Measurements from ENCODE around the gene DNAJB12. TPM values are rescaled to one million over a fixed set of nuclear protein-coding genes. Genes with fewer than 3 reads are reported as not detected.
"Not testable (repeated sequence)": the region's sequence is repeated elsewhere in the genome, so short reads cannot be mapped to it uniquely, and the experiment has no call there.

The DNAJB12 gene
- total RNA-seq, result 10 to 100 TPM; 25.3 to 26.4 TPM
- long read RNA-seq, donor 1, full-length matches to known transcripts, result 25 of 50 reads
- long read RNA-seq, donor 1, partial matches to known transcripts, result 8 of 50 reads
- long read RNA-seq, donor 1, other reads (novel, unspliced or antisense), result 17 of 50 reads
- long read RNA-seq, donor 2, full-length matches to known transcripts, result 122 of 189 reads
- long read RNA-seq, donor 2, partial matches to known transcripts, result 3 of 189 reads
- long read RNA-seq, donor 2, other reads (novel, unspliced or antisense), result 64 of 189 reads

DNA sequence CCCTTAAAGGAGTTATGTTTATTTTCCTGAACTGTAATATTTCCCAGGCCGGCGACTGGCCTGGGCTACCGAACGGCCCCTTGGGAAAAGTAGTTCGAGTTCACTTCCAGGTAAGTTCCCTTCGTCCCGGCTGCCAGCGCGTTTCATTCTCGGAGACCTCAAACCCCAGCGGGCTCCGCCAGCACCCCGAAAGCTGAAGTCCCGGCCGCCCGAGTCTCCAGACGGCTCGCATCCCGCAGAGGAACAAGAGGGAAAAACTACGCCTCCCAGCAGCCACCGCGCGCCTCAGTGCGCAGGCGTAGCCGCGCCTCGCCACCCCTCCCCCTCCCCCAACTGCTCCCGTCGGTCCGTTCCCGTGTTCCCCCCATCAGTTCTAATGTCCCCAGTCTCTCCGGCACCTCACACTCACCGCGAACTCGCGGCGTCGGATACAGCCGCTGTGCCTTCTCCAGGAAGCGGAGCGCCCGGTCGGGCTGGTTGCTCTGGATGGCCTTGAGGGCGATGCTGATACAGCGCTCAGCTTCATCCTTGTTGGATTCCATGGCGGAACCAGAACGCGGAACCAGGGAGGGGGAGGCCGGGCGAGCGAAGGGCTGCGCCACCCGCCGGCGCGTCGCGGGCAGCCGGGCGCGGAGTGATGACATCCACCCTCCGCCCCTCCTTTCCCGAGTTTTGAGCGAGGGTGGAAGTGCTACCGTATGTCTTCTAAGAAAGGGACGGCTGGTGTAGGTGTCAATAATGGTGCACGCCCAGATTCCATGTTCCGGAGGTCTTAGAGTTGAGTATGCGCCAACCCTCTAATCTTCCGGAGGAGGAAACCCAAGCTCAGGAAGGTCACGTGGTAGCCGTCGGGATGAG, at the start of gene DNAJB12:
Gene DNAJB12 (minus strand): TSS at position 564 of the 858 bp plus-strand sequence. CDS start 22 bp downstream, at position 542.
- intact Hi-C loops (cut with DNase I), result loop anchor here in 1 of 2 donors (10.0 kb wide), 1 partner anchor 1130 kb away; no protein-coding TSS in a partner anchor

DNA sequence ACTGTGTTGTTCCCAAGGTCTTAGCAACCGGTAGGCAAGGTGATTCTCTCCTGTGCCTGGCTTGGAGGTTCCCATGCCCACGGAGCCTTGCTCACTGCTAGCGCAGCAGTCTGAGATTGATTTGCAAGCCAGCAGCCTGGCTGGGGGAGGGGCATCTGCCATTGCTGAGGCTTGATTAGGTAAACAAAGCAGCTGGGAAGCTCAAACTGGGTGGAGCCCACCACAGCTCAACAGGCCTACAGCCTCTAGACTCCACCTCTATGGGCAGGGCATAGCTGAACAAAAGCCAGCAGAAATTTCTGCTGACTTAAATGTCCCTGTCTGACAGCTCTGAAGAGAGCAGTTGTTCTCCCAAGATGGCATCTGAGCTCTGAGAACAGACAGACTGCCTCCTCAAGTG, 40.9 kb upstream of the DNAJB12 start:
- intact Hi-C loops (cut with DNase I); DNase-seq (ENCODE audit: low spot score): not testable (repeated sequence)

More for the DNA sequence above, at the start of gene DNAJB12:
- DNase-seq (ENCODE audit: low spot score), result peak; percentile 97

DNA sequence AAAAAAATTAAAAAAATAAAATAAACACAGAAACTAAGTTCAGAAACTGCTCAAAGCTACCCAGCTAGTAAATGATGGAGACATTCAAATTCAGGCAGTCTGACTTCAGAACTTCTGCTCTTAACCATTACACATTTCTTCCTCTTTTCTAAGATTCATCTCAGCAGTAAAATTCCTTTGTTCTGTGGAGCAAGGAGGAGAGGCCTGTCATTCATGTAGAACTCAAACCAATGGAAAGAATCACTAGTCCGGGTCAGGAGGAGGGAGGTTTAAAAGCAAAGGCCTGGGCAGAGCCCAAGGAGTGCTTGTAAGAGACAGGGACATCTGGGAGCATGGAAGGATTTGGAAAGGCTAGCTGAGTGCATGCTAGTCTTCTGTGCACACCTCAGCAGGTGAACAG, 37.9 kb upstream of the DNAJB12 start:
- DNase-seq (ENCODE audit: low spot score), result no peak
- intact Hi-C loops (cut with DNase I), result no loop called here

DNA sequence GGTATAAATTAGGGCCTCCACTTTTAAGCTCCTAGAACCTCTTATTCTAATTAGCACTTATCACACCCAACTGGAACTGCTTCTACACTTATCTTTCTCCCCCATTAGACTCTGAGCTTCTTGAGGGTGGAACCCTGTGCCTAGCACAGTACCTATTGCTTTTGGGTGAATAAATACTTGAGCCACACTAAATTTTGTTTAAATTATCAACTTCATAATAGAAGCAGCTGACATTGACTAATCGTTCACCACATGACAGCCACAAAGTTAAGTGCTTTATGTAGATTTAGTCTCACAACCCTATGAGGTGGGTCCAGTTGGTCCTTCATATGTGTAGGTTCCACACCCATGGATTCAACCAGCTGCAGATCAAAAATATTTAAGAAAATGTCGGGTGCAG, 36.0 kb upstream of the DNAJB12 start:
- intact Hi-C loops (cut with DNase I), result no loop called here
- DNase-seq (ENCODE audit: low spot score), result no peak

DNA sequence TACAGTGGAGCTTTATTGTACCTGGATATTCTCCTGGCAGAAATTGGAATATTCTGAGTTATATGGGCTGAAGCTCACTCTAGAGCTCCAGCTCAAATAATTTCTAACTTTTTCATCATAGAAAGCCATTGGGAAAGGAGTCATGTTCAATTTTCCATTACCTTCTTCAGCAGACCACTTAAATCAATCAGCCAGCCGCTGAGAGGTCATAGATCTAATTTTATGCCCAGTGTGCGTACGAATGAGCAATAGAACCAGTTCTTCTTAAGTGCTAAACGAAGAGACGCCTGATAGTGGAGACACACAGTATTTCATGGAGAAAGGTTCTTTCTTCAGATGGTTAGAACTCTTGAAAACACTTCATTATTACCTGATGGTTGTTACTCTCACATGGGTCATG, 35.0 kb upstream of the DNAJB12 start:
- intact Hi-C loops (cut with DNase I), result no loop called here

DNA sequence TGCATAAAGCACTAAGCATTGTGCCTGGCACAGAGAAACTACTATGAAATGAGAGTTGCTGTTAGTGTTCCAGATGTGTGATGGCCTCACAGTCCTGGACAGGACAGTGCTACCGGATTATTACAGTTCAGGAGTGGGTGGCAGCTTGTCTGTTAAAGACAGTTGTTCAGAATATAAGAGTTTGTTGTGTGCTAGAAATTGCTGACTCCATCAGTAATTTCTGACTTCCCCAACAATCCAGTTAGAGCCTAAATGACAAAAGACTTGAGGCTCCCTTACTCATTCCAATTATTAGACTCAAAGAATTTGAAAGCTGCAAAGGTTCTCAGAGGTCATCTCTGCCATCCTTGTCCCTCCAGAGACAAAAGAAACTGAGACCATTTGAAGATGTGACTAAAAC, 34.3 kb upstream of the DNAJB12 start:
- intact Hi-C loops (cut with DNase I), result no loop called here

More for the DNA sequence above, 35.0 kb upstream of the DNAJB12 start:
- DNase-seq (ENCODE audit: low spot score), result no peak

DNA sequence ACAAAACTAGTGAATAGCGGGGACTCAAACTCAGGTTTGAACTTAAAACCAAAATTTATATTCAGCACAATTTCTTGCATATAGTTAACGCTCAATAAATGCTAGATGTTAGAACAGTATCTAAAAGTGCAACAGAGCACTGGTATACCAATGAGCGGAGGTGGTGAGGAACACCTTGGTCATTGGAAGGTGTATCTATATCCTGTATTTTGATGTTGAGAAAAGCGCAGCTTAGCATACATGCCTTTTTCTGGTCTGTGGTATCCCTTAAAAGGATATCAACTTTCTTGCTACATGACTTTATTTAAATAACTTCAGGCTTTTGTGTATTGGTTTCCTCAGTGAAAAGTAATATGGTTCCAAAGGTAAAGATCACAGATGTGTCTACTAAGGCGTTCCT, 33.3 kb upstream of the DNAJB12 start:
- intact Hi-C loops (cut with DNase I), result no loop called here
- no peak for DNase-seq (ENCODE audit: low spot score)

More for the DNA sequence above, 34.3 kb upstream of the DNAJB12 start:
- DNase-seq (ENCODE audit: low spot score), result no peak

DNA sequence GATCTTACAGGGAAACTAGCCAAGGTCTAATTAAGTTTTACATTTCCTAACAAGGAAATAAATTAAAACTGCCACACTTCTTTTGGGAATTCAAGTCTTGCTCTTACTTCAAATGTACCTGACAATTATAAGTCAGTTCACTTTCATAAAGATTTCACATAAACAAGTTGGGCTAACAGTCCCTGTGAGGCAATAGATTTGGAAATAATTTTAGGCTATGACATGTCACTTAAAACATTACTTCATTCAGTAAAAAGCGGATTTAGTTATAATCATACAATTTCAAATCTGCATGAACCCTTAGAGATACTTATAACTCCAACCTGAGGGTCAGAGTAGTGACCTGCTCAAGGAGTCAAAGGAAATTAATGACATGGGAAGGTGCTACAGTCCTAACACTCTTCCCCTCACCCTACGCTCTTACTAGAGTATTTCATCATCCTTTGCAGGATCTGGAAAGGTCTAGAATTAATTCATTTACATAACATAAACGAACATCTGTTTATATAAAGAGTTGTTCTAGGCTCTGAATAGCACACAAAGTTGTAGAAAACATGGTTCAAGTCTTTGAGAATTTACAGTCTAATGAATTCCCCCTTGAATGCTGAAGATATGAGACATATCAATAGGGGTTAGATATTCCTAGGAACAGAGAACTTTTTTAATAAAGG, 32.3 kb upstream of the DNAJB12 start:
- no peak for DNase-seq (ENCODE audit: low spot score)
- intact Hi-C loops (cut with DNase I), result no loop called here

DNA sequence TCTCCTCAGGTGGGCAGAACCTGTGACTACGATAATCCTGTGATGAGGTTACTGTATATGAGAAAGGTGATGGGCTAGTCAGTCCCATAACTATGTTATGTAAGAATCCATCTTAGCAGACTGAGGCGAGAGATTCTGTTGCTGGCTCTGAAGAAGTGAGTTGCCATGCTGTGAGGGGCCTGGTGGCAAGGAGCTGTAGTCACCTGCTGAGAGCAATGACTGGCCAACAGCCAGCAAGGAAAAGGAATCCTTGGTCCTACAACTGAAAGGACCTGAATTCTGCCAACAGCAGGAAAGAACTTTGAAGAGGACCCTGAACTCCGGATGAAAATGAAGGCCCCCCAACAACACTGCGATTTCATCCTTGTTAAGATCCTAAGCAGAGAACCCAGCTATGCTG, 31.0 kb upstream of the DNAJB12 start:
- intact Hi-C loops (cut with DNase I), result no loop called here
- no peak for DNase-seq (ENCODE audit: low spot score)

DNA sequence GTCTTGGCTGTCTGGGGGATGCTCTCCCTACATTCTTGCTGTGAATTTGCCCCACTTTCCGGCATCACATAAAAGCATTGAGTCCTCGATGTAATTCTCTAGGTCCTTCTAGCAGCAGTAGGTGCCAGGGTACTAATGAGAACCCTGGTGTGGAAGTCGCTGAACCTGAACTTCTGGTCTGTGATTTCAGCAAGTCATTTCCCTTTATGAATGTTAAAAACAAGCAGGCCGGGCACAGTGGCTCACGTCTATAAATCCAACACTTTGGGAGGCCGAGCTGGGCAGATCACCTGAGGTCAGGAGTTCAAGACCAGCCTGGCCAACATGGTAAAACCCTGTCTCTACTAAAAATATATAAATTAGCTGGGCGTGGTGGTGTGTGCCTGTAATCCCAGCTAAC, 30.3 kb upstream of the DNAJB12 start:
- DNase-seq (ENCODE audit: low spot score); intact Hi-C loops (cut with DNase I): not testable (repeated sequence)

DNA sequence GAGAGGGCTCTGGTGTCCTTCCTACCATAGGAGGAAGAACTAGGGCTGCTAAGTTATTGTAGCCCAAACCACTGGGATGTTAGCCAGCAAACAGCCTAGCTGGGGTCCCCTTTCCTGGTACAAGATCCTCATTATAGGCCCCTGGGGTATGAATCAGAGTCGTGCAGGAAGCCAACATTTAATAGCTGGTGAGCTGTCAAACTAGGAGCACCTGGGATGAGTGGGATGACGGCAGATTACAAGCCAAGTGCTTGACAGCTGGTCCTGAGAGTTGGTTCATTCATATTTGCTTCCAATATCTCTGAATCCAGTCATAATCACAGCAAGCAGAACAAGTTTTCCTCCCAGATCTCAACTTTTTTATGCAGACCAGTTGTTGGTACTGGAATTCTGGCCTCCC, 25.1 kb upstream of the DNAJB12 start:
- DNase-seq (ENCODE audit: low spot score), result no peak
- intact Hi-C loops (cut with DNase I), result no loop called here

DNA sequence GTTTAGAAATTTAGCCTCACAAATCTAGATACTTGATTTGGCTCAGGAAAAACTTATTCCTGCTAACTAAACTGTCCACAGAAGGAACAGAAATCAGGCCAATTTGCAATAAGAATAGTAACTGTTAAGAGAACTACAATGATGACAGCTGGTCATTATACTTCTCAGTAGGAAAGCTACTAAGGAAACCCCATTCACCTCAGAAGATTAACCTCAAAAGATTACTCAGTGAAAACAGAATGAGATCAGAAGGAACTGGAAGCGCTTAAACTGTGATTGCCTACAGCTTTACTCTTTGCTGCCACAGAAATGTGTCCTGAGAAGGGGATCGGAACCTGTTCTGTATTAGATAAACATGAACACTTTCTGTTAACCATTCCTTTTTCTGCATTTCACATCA, 24.3 kb upstream of the DNAJB12 start:
- no peak for DNase-seq (ENCODE audit: low spot score)
- intact Hi-C loops (cut with DNase I), result no loop called here

DNA sequence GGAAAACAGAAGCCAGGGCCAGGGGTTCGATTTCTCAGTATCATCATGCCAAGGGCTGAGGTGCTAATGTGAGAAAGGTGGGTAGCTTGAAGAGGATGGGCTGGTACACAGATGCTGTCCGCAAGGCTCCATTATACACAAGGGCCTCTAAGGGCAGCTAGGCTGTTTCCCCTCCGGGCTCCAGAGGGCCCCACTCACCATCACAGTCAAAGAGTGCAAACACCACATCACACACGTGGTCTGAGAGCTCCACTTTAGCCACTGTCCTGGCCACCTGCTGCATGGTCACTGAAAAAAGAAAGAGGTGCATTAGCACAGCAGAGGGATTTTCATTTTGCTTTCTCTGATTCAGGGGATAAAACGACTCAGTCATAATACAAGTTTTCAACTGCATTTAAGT, 20.9 kb upstream of the DNAJB12 start:
- intact Hi-C loops (cut with DNase I), result no loop called here
- DNase-seq (ENCODE audit: low spot score), result no peak

DNA sequence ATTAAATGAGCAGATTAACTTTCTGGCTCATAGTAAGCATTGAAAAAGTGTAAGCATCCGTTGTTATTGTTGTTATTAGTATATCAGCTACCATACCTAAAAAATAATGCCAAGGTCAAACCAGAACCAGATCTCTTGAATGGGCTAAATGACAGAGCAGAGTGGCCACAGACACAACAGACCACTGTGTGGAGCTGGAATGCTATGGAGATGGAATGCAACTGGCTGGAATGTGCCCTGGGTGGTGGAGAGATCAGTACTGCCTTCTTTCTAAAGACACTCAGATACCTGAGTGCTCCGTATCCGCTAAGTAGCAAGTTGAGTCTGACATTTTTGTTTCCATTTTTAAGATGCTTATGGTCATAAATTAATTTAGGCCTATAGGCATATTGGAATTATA, 20.5 kb upstream of the DNAJB12 start:
- intact Hi-C loops (cut with DNase I), result no loop called here

DNA sequence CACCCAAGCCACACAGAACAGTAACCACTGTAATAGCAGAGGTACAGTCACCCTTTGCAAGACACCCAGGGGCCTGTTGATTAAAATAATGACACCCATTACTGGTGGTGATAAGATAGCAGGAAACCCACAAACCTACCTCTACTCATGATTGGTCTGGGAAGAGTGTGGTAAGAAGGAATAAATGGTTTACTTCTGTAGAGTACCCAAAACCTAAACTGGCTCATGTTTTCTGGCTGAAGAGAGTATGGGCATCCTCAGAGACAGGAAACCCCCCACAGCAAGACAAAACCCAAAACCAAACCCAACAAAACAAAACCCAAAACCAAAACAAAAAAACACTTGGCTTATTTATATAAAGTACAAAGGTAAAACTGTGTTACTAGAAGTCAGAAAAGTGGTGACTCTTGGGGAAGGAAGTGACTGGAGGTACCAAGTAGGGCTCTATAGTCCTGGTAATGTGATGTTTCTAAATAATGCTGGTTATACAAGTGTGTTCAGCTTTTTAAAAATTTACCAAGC, 15.5 kb upstream of the DNAJB12 start:
- DNase-seq (ENCODE audit: low spot score), result no peak
- intact Hi-C loops (cut with DNase I), result no loop called here

More for the DNA sequence above, 20.5 kb upstream of the DNAJB12 start:
- DNase-seq (ENCODE audit: low spot score), result no peak

DNA sequence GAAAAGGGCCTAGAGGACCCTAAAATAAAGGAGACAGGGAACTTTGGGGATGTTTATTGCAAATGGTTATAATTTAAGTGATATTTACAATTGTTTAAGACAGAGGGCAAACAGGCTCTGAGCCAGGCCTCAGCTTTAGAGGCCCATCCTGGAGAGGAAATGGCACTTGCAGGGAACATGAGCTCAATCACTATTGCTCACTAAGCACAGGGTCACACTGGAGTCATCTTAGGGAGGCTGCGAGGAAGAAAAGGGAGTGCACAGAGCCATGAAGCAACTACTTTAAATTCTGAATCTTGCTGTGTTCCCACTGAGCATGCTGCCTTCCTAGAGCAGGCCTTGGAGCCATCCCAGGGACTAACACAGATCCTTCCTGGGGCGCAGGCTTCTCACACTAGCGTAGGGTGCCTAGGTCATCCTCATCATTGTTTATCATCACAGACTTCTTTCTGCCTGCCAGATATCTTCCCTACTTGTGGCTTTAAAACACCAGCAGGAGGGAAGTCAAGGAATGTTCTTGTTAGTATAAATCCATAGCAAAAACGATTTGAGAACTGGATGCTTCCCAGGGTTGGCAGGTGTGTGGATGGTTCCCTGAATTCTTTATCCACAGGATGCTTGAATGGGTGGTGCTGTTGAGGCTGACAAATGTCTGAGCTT, 12.7 kb upstream of the DNAJB12 start:
- intact Hi-C loops (cut with DNase I), result loop anchor here in 1 of 2 donors (10.0 kb wide), 1 partner anchor 467 kb away; no protein-coding TSS in a partner anchor
- no peak for DNase-seq (ENCODE audit: low spot score)

DNA sequence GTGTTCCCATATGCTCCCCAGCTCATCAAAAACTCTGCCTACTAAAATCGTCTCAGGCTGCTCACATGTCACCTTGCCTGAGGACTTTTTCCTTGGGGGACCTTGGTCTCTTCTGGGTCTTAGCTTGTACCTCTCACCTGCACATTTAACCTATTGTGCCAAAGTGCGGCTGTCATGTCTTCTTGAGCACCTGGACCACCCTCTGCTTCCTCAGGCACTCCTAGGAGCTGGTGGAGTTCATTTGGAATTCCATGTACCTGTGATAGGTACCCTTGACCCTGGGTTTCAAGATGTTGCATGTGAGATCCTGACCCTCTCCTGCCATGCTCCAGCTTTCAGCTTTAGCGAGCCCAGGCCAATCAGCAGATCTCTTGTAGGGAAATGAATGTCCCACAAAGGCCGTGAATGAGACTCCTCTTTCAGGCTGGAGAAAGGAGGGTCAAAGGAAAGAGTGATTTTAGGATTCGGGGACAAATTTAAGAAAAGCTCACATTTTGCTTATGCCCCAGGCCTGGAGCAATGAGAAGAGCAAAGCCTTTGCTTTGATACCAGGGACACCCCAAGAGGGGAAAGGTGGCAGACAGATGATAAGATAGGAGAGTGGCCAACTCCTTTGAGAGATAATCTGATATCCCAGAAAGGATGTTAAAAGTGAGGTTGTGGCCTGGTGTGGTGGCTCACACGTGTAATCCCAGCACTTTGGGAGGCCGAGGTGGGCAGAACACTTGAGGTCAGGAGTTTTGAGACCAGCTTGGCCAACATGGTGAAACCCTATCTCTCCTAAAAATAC, 10.6 kb upstream of the DNAJB12 start:
- intact Hi-C loops (cut with DNase I), result loop anchor here in 1 of 2 donors (10.0 kb wide), 1 partner anchor 470 kb away; no protein-coding TSS in a partner anchor
- no peak for DNase-seq (ENCODE audit: low spot score)

DNA sequence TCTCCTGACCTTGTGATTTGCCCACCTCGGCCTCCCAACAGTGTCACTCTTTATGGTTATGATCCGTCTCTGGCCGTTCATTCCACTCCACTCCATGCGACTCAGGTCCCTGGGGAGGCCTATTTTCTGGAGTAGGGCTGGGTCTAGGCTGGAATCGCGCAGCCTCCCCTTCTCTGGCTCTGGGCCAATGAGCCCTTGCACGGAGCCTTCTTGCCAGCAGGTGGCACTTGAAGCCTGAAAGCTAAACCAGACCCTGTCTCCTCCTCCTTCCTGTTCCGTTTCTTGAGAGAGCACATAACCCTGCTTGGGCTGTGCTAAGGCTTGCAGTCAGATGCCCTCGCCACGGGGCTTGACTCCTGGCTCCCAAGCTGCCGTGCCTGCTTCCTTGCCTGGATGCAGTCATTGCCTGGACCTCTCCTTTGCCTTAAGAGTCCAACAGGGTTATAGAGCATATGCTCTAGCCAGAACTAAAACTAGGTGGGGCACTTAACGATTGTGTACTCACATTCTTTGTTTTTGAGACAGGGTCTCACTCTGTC, 9.6 kb upstream of the DNAJB12 start:
- peak; percentile 96 for DNase-seq (ENCODE audit: low spot score)
- intact Hi-C loops (cut with DNase I), result loop anchor here in 1 of 2 donors (10.0 kb wide), 1 partner anchor 470 kb away; no protein-coding TSS in a partner anchor

Data from posterior vena cava (tissue), 2 donors.